NCI-H524 (cell line): Measurements from ENCODE around the gene KIRREL2.
"Not testable (repeated sequence)": the region's sequence is repeated elsewhere in the genome, so short reads cannot be mapped to it uniquely, and the experiment has no call there.

Experiments used
- DNase-seq, 2 experiments: peaks; one replicate each; lab custom pipeline; 2025; lab: John Stamatoyannopoulos, UW

The KIRREL2 gene

DNA sequence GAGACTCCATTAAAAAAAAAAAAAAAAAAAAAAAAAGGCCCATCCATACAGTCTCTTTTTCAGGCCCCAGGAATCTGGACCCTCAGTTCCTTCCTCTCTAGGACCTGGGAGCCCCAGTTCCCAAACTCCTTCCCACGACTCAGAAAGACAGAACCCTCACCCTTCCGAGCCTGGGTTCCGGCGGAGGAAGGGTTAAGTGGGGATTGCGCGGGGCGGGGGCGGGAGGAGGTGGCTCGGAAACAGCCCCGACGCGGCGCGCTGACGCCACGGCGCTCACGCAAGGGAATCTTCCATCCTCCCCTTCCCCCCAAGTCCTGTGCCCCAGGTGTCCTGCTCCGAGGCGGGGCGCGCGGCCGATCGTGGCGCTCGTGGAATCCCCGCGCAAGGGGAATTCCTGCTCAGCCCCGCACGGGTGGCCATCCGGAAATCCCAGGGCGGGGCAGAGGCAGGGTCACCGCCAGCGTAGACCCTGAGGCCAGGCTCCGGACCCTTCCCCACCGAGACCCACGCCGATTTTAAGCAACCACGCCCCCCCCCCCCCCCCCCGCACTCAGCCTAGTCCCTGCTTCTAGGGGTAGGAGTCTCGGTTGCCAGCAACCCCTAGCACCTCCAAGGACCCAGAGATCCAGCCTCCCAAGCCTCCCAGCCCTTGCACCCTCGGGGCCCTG is 43.0 kb downstream of the KIRREL2 start:
- DNase-seq, result peak; percentile 77 to 85

GRCh38 chr19:35901055-35901644 is 44.4 kb downstream of the KIRREL2 start:
- DNase-seq, result no peak

DNA sequence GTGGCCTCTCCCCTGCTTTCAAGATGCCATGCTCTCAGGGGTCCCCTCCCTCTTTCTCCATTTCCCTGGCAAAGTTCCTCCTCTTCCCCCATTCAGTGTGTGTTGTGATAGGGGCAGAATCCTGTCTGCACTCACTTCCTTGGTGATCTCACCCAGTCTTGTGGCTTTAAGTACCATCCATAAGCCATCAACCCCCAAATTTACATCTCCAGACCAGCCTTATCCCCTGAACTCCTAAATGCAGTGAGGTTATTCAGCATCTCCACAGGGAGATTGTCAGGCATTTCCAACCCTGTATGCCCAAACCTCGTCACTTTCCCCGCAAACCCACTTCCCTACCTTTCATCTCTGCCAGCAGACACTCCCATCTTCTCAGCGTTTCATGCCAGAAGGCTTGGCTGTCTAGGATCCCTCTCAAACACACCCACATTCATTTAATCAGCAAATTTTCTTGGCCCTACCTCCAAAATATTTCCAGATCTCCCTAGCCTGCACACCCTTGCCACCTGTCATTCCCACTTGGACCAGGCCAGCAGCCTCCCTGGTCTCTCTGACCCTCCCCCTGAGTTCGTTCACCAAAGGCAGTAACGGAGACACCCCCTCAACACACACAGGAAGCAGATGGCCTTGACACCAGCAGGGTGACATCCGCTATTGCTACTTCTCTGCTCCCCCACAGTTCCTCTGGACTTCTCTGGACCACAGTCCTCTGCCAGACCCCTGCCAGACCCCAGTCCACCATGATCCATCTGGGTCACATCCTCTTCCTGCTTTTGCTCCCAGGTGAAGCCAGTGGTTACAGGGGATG is 45.3 kb downstream of the KIRREL2 start, which contains the start of gene HCST:
Gene HCST, plus strand, starts transcription at position 676 of the 808 bp plus-strand sequence. Its CDS starts 65 bp downstream, at position 741.
- DNase-seq, result peak in 1 of 2 experiments; percentile 27

DNA sequence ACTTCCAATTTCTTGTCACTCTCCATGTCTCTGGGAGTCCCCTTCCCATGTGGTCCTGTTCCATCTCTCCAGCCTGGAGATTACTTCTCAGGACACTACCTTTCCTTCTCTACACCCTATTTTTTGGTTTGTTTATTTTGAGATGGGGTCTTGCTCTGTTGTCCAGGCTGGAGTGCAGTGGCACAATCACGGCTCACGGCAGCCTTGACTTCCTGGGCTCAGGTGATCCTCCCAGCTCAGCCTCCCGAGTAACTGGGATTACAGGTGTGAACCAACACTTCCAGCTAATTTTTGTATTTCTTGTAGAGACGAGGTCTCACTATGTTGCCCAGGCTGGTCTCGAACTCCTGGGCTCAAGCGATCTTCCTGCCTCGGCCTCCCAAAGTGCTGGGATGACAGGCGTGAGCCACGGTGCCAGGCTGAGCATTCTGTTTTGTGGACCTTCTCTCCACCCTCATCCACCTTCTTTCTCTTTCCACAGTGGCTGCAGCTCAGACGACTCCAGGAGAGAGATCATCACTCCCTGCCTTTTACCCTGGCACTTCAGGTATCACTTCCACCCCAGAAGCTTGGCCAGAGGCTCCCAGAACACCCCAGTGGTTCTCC is 46.3 kb downstream of the KIRREL2 start:
- no peak for DNase-seq

- DNase-seq, result peak in 1 of 2 experiments; percentile 49
Observed at GRCh38 chr19:35903550-35904179, 47.0 kb downstream of the KIRREL2 start.

DNA sequence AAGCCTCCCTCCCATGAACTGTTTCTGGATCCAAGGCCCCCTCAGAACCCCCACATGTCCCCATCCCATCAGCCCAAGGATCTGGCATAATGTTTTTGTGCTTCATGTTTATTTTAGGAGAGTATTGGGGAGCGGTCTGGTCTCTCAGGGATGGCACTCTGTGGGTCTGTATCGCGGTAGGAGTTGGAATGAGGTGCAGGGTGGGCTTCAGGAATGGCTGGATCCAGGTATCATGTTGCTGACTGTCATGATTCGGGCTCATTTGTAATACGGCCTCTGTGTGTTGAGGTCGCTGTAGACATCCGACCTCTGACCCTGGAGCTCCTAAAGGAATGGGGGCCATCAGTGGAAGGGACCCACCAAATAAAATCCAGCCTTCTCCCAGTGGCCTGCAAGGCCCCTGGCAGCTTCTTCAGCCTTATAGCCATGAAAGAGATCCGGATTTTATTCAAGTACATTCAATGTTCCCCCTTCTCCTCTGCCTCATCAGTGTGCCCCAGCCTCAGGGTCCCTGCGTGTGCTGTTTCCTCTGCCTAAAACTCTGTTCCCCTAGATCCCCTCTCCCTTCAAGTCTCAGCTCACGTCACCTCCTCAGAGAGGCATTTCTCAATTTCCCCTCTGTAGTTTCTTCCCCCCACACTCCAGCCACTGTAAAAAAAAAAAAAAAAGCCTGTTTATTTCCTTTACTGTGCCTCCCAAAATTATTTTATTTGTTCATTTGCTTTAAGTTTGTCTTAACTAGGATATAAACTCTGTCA is 47.8 kb downstream of the KIRREL2 start:
- DNase-seq, result no peak

DNA sequence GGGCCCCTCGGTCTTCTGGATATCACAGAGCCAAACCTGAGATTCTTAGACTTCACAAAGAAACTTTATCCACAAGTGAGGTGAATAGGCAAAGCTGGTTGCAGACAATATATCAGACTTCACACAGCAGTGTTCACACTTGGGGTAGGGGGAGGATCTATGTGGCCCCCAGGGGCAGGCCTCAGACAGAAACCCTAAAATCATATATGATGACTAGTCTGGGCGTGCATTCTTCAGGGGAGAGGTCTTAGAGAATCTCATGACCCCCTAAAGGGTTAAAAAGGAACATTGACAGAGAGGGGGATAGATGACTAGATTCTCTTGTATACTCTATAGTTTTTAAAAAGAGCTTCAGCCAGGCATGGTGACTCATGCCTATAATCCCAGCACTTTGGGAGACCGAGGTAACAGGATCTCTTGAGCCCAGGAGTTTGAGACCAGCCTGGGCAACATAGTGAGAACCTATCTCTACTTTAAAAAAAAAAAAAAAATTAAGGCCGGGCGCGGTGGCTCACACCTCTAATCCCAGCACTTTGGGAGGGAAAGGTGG is 48.5 kb downstream of the KIRREL2 start:
- DNase-seq, result no peak

- DNase-seq, result no peak
Observed at GRCh38 chr19:35907377-35907745, 50.6 kb downstream of the KIRREL2 start.

- DNase-seq, result no peak
Observed at GRCh38 chr19:35908010-35908441, 51.3 kb downstream of the KIRREL2 start, which contains the start of gene TYROBP. TSS of gene TYROBP (minus strand) at chr19:35908295. CDS start at chr19:35908228, 67 bp downstream.

- no peak for DNase-seq
Observed at GRCh38 chr19:35908973-35909683, 52.4 kb downstream of the KIRREL2 start.

GRCh38 chr19:35909684-35910035 is 52.9 kb downstream of the KIRREL2 start:
- no peak for DNase-seq

GRCh38 chr19:35910355-35910754 is 53.6 kb downstream of the KIRREL2 start:
- not testable (repeated sequence) for DNase-seq

- peak in 1 of 2 experiments; percentile 27 for DNase-seq
Observed at GRCh38 chr19:35911173-35911572, 54.5 kb downstream of the KIRREL2 start.

GRCh38 chr19:35911790-35912189 is 55.1 kb downstream of the KIRREL2 start:
- no peak for DNase-seq

DNA sequence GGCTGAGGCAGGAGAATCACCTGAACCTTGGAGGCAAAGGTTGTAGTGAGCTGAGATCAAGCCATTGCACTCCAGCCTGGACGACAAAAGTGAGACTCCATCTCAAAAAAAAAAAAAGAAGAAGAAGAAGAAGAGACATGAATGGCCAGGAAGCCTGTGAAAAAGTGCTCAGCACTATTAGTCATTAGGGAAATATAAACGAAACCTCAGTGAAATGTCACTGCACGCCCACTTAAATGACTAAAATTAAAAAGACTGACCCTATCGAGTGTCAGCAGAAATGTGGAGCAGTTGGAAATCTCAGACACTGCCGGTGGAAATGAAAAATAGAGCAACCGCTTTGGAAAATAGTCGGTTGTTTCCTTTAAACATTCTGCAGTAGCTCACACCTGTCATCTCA is 56.9 kb downstream of the KIRREL2 start:
- no peak for DNase-seq

DNA sequence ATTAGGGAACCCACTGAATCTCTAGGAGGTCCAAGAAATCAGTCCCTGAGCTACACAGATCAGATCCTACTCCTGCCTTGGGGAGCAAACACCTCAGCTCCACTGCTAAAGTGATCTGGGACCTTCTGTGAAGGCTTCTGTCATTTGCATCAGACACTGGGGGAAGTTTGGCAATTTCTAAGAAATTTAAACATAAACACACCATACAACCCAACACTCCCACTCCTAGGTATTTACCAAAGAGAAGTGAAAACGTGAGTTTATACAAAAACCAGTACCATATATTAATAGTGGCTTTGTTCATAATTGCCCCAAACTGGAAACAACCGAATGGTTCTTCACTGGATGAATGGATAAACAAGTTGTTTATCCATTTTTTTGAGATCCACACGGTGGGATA is 58.7 kb downstream of the KIRREL2 start:
- no peak for DNase-seq
